GM18867 (cell line): ENCODE data around the gene REPS2.

Experiments
- ATAC-seq: cut with Tn5 transposase; IDR thresholded peaks from one replicate; pipeline ENCODE4 v1.9.1; 2021; ENCODE audit warnings: mild to moderate bottlenecking, moderate library complexity; ENCODE audit not compliant: unreplicated experiment

Gene REPS2

GRCh38 chrX:17077361-17077760 lies 130.9 kb downstream of the REPS2 start:
- ATAC-seq = no peak

DNA sequence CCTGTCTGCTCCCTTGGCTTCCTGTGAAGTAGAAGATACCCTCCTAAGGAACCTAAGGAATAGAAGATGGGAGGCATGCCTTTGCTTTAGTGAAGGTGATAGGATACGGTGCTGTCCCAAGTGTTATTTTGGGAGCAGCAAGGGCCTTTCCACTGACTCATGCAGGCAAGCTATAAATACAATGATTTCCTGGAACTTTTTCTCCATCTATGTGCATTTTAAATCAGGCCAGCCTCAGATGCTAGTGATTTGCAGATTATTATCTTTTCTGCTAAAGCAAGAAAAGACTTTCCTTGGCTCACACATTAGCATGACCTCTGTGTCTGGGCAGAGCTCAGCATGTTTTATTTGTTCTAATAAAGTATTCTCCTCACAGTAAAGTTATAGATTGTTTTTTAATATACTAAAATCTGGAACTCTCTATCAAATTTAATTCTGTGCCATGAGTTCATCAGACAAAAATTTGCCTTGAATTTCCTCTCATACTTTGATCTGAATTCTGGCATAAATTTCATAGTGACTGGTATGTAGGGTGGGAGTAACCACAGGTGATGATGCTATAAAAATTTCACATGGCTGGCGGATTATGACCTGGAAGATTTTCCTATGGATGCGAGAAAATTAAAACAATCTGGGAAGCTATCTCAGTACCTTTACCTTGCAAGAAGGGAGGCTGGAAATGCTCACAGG lies 131.7 kb downstream of the REPS2 start:
- no peak for ATAC-seq

DNA sequence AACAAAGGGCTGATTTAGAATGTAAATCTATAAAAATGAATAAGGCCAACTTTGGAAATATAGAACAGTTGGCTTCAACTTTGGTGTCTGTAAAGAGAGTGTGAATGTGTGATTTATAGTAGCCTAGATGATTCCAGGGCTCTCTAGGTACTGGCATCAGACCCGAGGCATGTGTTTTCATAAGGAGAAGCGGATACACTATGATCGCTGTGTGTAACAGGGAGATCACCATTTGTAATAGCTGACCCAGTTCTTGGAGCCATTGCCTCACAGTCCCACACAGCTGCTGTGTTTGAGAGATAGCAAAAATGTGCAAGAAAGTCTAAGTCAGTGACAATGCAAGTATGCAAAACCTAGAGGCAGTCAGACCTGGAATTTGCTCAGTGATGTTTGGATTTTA lies 135.1 kb downstream of the REPS2 start:
- no peak for ATAC-seq

- ATAC-seq = no peak
Observed at GRCh38 chrX:17081968-17082367, 135.5 kb downstream of the REPS2 start.

GRCh38 chrX:17082831-17083230 lies 136.4 kb downstream of the REPS2 start:
- ATAC-seq = no peak

GRCh38 chrX:17086317-17086716 lies 139.9 kb downstream of the REPS2 start:
- ATAC-seq = no peak

DNA sequence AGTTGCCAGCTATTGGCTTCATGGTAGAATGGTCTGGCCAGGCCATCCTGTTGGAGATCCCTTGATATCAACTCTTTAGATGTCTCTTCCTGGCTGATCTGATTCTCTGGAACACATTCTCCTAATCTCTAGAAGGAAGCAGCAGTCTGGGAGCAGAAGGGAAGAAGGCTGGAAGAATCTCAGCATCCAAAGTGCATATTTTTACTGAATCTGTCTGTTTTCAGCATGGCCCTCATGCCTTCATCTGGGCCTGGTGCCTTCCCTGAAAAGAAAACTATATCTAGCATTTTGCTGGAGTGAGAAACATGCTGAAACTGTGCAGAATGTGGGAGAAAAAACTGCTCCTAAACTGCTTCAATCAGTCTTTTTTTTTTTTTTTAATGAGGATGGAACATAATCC lies 148.7 kb downstream of the REPS2 start:
- no peak for ATAC-seq

DNA sequence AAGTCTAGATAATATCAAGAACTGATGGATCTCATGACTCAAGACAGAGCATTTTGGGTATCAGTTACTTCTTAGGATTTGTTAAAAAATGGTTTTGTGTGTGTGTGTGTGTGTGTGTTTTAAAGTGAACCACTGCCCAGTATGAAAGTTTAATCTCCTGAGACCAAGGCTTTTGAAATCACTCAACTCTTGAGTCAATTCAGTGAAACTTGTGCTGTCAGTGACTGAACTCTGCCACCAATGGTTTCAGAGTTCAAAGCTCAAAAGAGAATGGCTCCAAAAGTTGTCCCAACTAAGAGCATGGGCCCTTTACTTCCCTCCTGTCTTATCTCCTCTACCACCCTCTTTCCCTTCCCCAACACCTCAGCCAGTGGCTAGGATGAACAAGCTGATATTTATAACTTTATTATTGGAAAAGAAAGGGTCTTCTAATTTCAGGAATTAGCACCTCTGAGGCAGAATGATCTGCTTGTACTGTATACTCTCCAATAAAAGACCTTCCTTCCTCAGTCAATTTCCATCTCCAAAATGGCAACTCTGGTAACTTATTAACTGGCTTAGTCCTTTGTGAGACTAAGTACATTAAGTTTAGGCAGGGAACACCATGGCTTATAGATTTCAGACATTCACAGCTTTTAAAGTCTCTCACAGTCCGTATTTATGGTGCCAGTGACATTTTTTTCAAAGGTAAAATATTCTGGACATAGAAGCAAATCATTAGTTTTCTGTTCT lies 152.2 kb downstream of the REPS2 start:
- no peak for ATAC-seq

DNA sequence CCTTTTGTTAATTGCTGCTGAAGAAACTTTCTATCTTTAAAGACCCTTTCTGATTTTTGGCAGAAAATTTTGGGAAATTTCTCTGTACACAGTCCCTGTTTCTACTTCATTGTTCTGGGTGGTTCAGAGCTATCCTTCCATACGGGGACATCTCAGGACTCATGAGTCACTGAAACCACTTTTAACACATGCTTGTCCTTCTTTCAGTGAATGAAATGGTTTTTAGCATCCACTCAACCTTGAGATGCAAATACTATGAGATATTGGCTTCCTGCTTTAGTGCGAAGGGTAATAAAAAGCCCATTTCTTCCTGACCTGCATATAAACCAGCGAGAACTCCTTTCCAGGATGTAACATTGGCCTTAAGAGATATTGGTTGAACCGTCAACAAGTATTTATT lies 158.0 kb downstream of the REPS2 start:
- no peak for ATAC-seq

- ATAC-seq = no peak
Observed at GRCh38 chrX:17120816-17121215, 174.4 kb downstream of the REPS2 start.

- no peak for ATAC-seq
Observed at GRCh38 chrX:17154001-17154400, 207.5 kb downstream of the REPS2 start.

- no peak for ATAC-seq
Observed at GRCh38 chrX:17160975-17161374, 214.5 kb downstream of the REPS2 start.

- no peak for ATAC-seq
Observed at GRCh38 chrX:17161991-17162390, 215.5 kb downstream of the REPS2 start.

GRCh38 chrX:17164079-17164478 lies 217.6 kb downstream of the REPS2 start:
- ATAC-seq = no peak

- no peak for ATAC-seq
Observed at GRCh38 chrX:17164941-17165340, 218.5 kb downstream of the REPS2 start.

DNA sequence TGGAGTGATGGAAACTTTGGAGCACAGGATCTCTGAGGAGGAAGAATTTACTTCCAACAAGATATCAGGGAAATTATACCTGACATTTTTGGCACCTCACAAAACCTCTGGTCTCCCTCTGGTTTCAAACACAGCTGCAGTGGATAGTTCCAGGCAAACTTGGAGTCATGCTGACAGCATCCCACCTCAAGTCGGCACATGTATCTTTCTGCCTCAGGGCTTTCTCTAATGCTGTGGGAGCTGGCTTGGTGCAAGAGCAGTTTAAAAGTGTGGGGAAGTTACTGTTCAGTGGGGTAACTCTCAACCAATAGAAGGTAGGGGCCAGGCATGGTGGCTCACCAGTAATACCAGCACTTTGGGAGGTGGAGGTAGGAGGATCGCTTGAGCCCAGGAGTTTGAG lies 221.5 kb downstream of the REPS2 start:
- ATAC-seq = no peak

DNA sequence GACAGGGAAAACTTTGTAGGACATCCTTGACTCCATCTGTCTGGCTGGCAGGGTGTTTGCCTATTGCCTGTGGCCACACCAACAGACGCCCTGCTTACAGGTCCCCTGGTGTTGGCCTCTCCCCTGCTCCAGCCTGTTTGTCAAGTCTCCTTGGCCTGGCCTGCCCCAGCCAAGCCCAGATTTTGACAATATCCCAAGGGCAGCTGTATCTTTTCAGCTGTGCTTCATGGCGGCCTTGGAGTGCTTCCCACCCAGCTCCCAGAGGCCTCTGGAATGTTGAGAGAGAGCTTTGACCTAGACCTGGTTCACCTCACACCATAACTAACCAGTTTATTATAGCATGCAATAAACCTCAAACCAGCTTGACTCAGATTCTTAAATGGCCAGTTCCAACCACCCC lies 224.5 kb downstream of the REPS2 start:
- ATAC-seq = no peak

DNA sequence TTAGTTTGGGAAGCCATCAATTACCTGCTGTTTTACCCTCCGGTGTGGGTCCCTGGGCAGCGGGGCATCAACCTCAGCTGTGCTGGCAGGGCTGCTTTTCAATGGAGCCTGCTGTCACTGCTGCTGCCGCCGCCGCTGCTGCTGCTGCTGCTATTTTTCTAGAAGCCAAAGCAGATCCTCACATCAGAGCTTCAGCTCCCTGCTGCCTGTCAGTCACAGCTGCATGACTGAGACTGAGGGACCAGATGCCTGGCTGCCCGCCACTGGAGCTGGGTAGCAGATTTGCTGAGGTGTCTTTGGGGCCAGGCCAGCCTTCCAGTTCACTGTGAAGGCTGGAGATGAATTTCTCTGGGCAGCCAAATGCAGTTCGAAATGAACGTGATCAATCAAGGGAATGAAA lies 228.2 kb downstream of the REPS2 start:
- no peak for ATAC-seq

- ATAC-seq = no peak
Observed at GRCh38 chrX:17182317-17182716, 235.9 kb downstream of the REPS2 start.

GRCh38 chrX:17183566-17183965 lies 237.1 kb downstream of the REPS2 start:
- no peak for ATAC-seq

GRCh38 chrX:17185431-17185830 lies 239.0 kb downstream of the REPS2 start:
- ATAC-seq = no peak

- ATAC-seq = no peak
Observed at GRCh38 chrX:17187136-17187756, 240.8 kb downstream of the REPS2 start.
